DMS53 treated with DMSO at 0.1 percent for 48 hours (cell line): Measurements from ENCODE around the gene FOXL1.

Source experiments
- DNase-seq: peaks from one replicate; lab custom pipeline; 2025; ENCODE audit not compliant: unreplicated experiment; lab: John Stamatoyannopoulos, UW

Gene FOXL1

GRCh38 chr16:86568677-86569623, 9.4 kb upstream of the FOXL1 start:
- DNase-seq = no peak

- no peak for DNase-seq
Measured at GRCh38 chr16:86569701-86570447, 8.5 kb upstream of the FOXL1 start.

- DNase-seq = no peak
Measured at GRCh38 chr16:86570558-86571529, 7.5 kb upstream of the FOXL1 start.

GRCh38 chr16:86571530-86571915, 6.8 kb upstream of the FOXL1 start:
- no peak for DNase-seq

GRCh38 chr16:86572041-86572521, 6.3 kb upstream of the FOXL1 start:
- DNase-seq = no peak

- no peak for DNase-seq
Measured at GRCh38 chr16:86572606-86573005, 5.7 kb upstream of the FOXL1 start.

- DNase-seq = no peak
Measured at GRCh38 chr16:86573215-86573614, 5.1 kb upstream of the FOXL1 start.

GRCh38 chr16:86573646-86574508, 4.5 kb upstream of the FOXL1 start:
- DNase-seq = no peak

GRCh38 chr16:86574646-86575045, 3.7 kb upstream of the FOXL1 start:
- no peak for DNase-seq

GRCh38 chr16:86575095-86575685, 3.2 kb upstream of the FOXL1 start:
- no peak for DNase-seq

GRCh38 chr16:86575754-86576557, 2.4 kb upstream of the FOXL1 start:
- DNase-seq = no peak

GRCh38 chr16:86576591-86577313, 1.6 kb upstream of the FOXL1 start:
- no peak for DNase-seq

- DNase-seq = no peak
Measured at GRCh38 chr16:86577314-86577971, 906 bp upstream of the FOXL1 start.

GRCh38 chr16:86578611-86579267, 390 bp downstream of the FOXL1 start:
- no peak for DNase-seq

GRCh38 chr16:86579268-86580062, 1.1 kb downstream of the FOXL1 start:
- no peak for DNase-seq
